Spleen (tissue), 13 donors: ENCODE results near the gene CIB4. TPM values are rescaled to one million over a fixed set of nuclear protein-coding genes. Genes with fewer than 3 reads are reported as not detected.

Experiments used
- DNase-seq: peaks from one replicate; pipeline ENCODE4 v3.0.0-alpha.2; 2020
- H3K27ac ChIP-seq, 8 donors: fragments of 200-600 bp; sonication (generic) in 7 of 8; 1 replicate in 4 of 8; 2 replicates in 4 of 8; pipeline versions ENCODE4 v1.5.0 to v1.8.0; 2016 to 2021; ENCODE audit warnings: inconsistent platforms in 4 of 8, mild to moderate bottlenecking in 4 of 8, moderate library complexity in 1 of 8
- H3K27me3 ChIP-seq, 7 donors: fragments of 200-600 bp; sonication (generic) in 6 of 7; replicated peaks in 1 of 7; 1 replicate in 4 of 7; 2 replicates in 3 of 7; pipeline versions ENCODE4 v1.5.0 to v1.8.0; 2016 to 2021; ENCODE audit warnings: inconsistent platforms in 3 of 7, mild to moderate bottlenecking in 1 of 7
- H3K36me3 ChIP-seq, 6 donors: fragments of 200-600 bp; sonication (generic) in 5 of 6; 1 replicate in 4 of 6; 2 replicates in 2 of 6; pipeline versions ENCODE4 v1.5.0 to v1.8.0; 2016 to 2021; ENCODE audit warnings: inconsistent platforms in 2 of 6
- H3K4me1 ChIP-seq, 6 donors: fragments of 200-600 bp; sonication (generic) in 5 of 6; 1 replicate in 3 of 6; 2 replicates in 3 of 6; pipeline versions ENCODE4 v1.5.0 to v1.8.0; 2016 to 2021; ENCODE audit warnings: inconsistent platforms in 3 of 6
- H3K4me3 ChIP-seq, 8 donors: fragments of 200-600 bp; sonication (generic) in 7 of 8; 1 replicate in 4 of 8; 2 replicates in 4 of 8; pipeline versions ENCODE4 v1.5.0 to v1.8.0; 2016 to 2021; ENCODE audit warnings: inconsistent platforms in 4 of 8, mild to moderate bottlenecking in 4 of 8, moderate library complexity in 2 of 8
- H3K9me3 ChIP-seq, 8 donors: fragments of 200-600 bp; sonication (generic) in 7 of 8; 1 replicate in 4 of 8; 2 replicates in 4 of 8; pipeline versions ENCODE4 v1.5.0 to v1.8.0; 2016 to 2021; ENCODE audit warnings: inconsistent platforms in 4 of 8
- POLR2A ChIP-seq, 3 donors: fragments of 450-650 bp; IDR thresholded peaks; one replicate each; pipeline ENCODE4 v1.5.1; 2017; ENCODE audit warnings: antibody characterized with exemption in 3 of 3, mild to moderate bottlenecking in 1 of 3
- POLR2AphosphoS5 ChIP-seq, 3 donors: sonication (generic); formaldehyde crosslinking; IDR thresholded peaks; one replicate each; pipeline ENCODE4 v1.5.1; 2017; ENCODE audit warnings: antibody characterized with exemption in 3 of 3
- WGBS, 5 donors: extraction: QIAGEN DNeasy Blood & Tissue Kit in 3 of 5; methylation state at CpG; one replicate each; pipeline versions ENCODE4 v1.1.5 to v1.1.7; 2013 to 2018; 5-methylcytosine and 5-hydroxymethylcytosine counted together
- intact Hi-C: fragments of 100-400 bp; cut with DNase I; formaldehyde crosslinking; loops from one replicate; pipeline ENCODE4 v1.15.0; 2023; ENCODE audit warnings: low total_unique reads
- long read RNA-seq, 2 donors: transcript quantifications; one replicate each; lab custom pipeline, GENCODE V29; 2026
- polyA plus RNA-seq, 3 donors: library from polyadenylated mRNA; stranded (reverse); fragments of 200-250 nt; gene quantifications; one replicate each; pipeline ENCODE4 v1.2.1, GENCODE V29; 2013
- total RNA-seq, 7 donors: library from RNA; depleted of rRNA in 3 of 7; stranded (reverse); fragments of >200 nt in 3 of 7; fragmentation: NEBNext Ultra II Directional in 4 of 7; extraction: Animal tissue kit (Norgen Biotek cat#: 25700) in 4 of 7; gene quantifications; one replicate each; pipeline versions ENCODE4 v1.1.0 to v1.2.1, GENCODE V29; 2016 to 2021
- TF ChIP-seq, protein P1 (sequence below), 11 experiments: fragments of 200-600 bp in 7 of 11; fragments of 450-650 bp in 4 of 11; sonication (generic) in 4 of 11; IDR thresholded peaks in 8 of 11; conservative IDR thresholded peaks in 3 of 11; 1 replicate in 7 of 11; 2 replicates in 4 of 11; pipeline versions ENCODE4 v1.4.0 to v1.8.0; 2016 to 2021; ENCODE audit warnings: antibody characterized with exemption in 11 of 11, inconsistent platforms in 4 of 11, mild to moderate bottlenecking in 1 of 11
- donor health status: healthy with polysubstance abuse.
- donor health status: DM: no; HTN: no; CAD: no; lungs with moderate emphysema.
- donor health status: DM: no; HTN: no; CAD: no.
- donor health status: Bipolar disorder and iron deficiency.
- donor health status: healthy.
- donor health status: DM: no; HTN: no; CAD: no.
- donor health status: DM: yes; HTN: yes; CAD: no.

CIB4 gene
- total RNA-seq, result not detected
- polyA plus RNA-seq, result not detected
- long read RNA-seq, donor 1, result 0 reads
- long read RNA-seq, donor 2, result 0 reads

DNA sequence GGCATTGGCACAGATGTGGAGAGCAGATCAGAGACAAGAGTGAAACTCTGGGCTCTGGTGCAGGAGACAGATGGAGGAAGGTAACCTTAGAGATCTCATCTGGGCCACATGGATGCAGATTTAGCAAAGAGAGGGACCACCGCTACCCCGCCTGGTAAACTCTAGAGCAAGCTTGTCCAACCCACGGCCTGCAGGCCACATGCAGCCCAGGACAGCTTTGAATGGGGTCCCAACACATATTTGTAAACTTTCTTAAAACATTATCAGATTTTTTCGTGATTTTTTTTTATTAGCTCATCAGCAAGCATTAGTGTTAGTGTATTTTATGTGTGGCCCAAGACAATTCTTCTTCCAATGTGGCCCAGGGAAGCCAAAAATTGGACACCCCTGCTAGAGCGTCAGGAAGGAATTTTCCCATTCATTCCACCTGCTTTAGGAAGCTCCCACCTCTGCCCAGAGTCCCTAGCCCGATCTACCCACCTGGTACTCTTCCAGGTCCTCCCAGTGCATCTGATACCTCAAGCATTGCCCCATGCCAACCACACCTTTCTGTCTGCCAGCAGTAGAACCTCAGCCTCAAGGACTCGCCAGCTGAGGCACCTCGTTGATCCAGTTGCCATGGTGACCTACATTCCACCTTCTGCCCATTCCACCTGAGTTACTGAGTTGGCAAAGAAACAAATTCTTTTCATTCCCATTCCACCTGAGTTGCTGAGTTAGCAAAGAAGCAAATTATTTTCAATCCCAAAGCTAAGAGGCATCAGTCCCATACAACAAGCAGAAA lies at the start of gene CIB4:
Gene CIB4 (minus strand): TSS at position 586 of the 784 bp plus-strand sequence. CDS start 52 bp downstream, at position 534.
- intact Hi-C loops, result no loop called here
- no peak within 1 kb of the TSS for H3K4me3 ChIP-seq

DNA sequence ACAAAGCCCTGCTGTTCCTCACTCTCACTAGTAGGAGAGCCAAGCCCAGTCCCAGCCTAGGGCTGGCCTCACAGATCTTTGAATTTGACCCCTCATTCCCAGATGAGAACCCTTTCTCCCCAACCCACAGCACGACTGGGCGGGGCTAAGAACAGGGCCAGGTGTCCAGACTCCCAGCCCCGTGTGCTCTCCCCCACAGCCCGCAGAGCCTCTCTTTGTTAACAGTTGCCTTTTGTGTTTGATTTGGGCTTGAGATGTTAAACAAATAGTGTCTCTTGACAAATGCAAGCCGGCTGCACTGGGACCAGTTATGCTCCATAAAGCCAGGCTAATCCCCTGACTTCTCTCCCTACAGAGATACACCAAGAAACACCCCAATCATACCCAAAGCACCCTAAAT lies 46.6 kb upstream of the CIB4 start:
- intact Hi-C loops, result no loop called here
- DNase-seq, result no peak
- 79 to 90% (median 86%) methylated on average over 3 to 5 of the region's 5 CpGs for WGBS, 5 donors
- TF ChIP-seq, protein P1, sequence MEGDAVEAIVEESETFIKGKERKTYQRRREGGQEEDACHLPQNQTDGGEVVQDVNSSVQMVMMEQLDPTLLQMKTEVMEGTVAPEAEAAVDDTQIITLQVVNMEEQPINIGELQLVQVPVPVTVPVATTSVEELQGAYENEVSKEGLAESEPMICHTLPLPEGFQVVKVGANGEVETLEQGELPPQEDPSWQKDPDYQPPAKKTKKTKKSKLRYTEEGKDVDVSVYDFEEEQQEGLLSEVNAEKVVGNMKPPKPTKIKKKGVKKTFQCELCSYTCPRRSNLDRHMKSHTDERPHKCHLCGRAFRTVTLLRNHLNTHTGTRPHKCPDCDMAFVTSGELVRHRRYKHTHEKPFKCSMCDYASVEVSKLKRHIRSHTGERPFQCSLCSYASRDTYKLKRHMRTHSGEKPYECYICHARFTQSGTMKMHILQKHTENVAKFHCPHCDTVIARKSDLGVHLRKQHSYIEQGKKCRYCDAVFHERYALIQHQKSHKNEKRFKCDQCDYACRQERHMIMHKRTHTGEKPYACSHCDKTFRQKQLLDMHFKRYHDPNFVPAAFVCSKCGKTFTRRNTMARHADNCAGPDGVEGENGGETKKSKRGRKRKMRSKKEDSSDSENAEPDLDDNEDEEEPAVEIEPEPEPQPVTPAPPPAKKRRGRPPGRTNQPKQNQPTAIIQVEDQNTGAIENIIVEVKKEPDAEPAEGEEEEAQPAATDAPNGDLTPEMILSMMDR (IDR thresholded peaks at IDR 0.05 in 8 of 11, conservative IDR thresholded peaks at IDR 0.05 in 3 of 11), result no peak
- TF ChIP-seq POLR2AphosphoS5 (IDR thresholded peaks at IDR 0.05) (no peak), POLR2A (IDR thresholded peaks at IDR 0.05) (no peak)
- H3K36me3 ChIP-seq, result no peaks in the 10 kb centered on the region
- no peak overlapping the region for H3K27ac ChIP-seq
- no peak overlapping the region for H3K4me3 ChIP-seq
- no peaks in the 10 kb centered on the region for H3K9me3 ChIP-seq
- H3K4me1 ChIP-seq, result peaks cover 0 to 12% (median 5%) of the 10 kb centered on the region in 6 donors
- peaks cover 0 to 80% (median 15%) of the 10 kb centered on the region in 7 donors for H3K27me3 ChIP-seq

More for the DNA sequence above, at the start of gene CIB4:
- Histone ChIP-seq H3K27me3 (peaks cover 0 to 39% (median 0%) of the 10 kb centered on the region in 7 donors), H3K27ac (no peak within 1 kb of the TSS), H3K36me3 (no peaks in the 10 kb centered on the region), H3K4me1 (peaks cover 0 to 10% (median 7%) of the 10 kb centered on the region in 6 donors), H3K9me3 (no peaks in the 10 kb centered on the region)
- TF ChIP-seq POLR2A (IDR thresholded peaks at IDR 0.05) (no peak), POLR2AphosphoS5 (IDR thresholded peaks at IDR 0.05) (no peak)
- TF ChIP-seq, protein P1 (IDR thresholded peaks at IDR 0.05 in 8 of 11, conservative IDR thresholded peaks at IDR 0.05 in 3 of 11), result no peak
- DNase-seq, result no peak
- 73 to 86% (median 80%) methylated on average over 8 of the region's 8 CpGs for WGBS, 5 donors

DNA sequence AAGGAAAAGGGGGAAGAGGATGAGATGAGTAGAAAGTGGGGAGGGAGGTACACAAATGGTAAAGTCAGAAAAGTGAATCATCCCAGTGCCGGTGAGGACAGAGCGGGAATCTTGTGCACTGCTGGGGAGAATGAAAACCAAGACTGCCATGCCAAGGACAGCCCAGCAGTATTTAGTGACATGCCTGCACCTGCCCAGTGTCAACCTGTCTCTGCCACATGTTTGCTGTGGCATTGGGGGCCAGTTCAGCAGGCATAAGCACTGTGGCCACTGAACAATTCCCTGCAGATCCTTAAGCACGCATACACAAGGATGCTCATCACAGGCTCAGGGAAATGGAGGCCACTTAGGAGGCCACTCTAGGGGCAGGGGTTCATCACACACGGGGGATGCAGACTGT lies 46.2 kb upstream of the CIB4 start:
- DNase-seq, result no peak
- peaks cover 0 to 11% (median 4%) of the 10 kb centered on the region in 6 donors for H3K4me1 ChIP-seq
- H3K36me3 ChIP-seq, result no peaks in the 10 kb centered on the region
- H3K27ac ChIP-seq, result no peak overlapping the region
- no peaks in the 10 kb centered on the region for H3K9me3 ChIP-seq
- TF ChIP-seq POLR2AphosphoS5 (IDR thresholded peaks at IDR 0.05) (no peak), POLR2A (IDR thresholded peaks at IDR 0.05) (no peak)
- TF ChIP-seq, protein P1 (IDR thresholded peaks at IDR 0.05 in 8 of 11, conservative IDR thresholded peaks at IDR 0.05 in 3 of 11), result no peak
- no peak overlapping the region for H3K4me3 ChIP-seq
- H3K27me3 ChIP-seq, result peaks cover 0 to 81% (median 14%) of the 10 kb centered on the region in 7 donors
- intact Hi-C loops, result no loop called here
- WGBS, 5 donors, result 79 to 90% (median 80%) methylated on average over 4 of the region's 4 CpGs
